GM21576 (cell line): ENCODE measurements around the gene KRTCAP2.
"Not testable (repeated sequence)": the region's sequence is repeated elsewhere in the genome, so short reads cannot be mapped to it uniquely, and the experiment has no call there.

Experiments used
- ATAC-seq: cut with Tn5 transposase; IDR thresholded peaks from one replicate; pipeline ENCODE4 v1.9.1; 2021; ENCODE audit warnings: mild to moderate bottlenecking, moderate library complexity; ENCODE audit not compliant: unreplicated experiment

Gene KRTCAP2

GRCh38 chr1:155172732-155173477 lies at the start of gene KRTCAP2:
KRTCAP2 (minus strand) TSS chr1:155173304; CDS start chr1:155173224, 80 bp downstream.
- peak; percentile 71 for ATAC-seq

- ATAC-seq, result not testable (repeated sequence)
Measured at GRCh38 chr1:155220211-155220965, 47.3 kb upstream of the KRTCAP2 start.

- ATAC-seq, result no peak
Measured at GRCh38 chr1:155219592-155220031, 46.5 kb upstream of the KRTCAP2 start.

- ATAC-seq, result no peak
Measured at GRCh38 chr1:155218854-155219591, 45.9 kb upstream of the KRTCAP2 start.

DNA sequence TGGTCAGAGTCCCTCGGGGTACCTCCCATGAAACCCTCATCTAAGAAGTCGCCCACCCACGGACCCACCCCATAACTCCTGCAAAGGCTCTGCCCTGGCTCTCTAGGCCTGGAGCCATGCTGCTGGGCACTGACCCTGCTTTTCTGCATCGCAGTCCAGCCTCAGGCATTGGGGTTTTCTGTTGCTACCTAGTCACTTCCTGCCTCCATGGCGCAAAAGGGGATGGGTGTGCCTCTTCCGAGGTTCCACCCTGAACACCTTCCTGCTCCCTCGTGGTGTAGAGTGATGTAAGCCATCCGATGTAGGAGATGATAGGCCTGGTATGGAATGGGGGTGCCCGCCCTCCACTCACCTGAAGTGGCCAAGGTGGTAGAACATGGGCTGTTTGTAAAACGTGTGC lies 41.6 kb upstream of the KRTCAP2 start:
- not testable (repeated sequence) for ATAC-seq

DNA sequence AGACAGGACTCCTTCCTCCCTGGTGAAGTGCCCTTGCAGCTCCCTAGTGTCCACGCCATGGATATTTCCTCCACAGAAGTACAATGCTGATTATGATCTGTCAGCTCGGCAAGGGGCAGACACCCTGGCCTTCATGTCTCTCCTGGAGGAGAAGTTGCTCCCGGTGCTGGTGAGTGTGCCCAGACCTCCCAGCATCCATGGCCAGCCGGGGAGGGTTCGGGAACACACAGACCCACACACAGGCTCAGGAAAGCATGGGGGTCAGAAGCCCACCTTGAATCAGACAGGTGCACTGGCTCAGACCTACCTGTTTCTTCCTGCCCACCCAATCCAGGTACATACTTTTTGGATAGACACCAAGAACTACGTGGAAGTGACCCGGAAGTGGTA lies 38.9 kb upstream of the KRTCAP2 start:
- not testable (repeated sequence) for ATAC-seq

GRCh38 chr1:155211381-155212050 lies 38.4 kb upstream of the KRTCAP2 start:
- ATAC-seq, result not testable (repeated sequence)

DNA sequence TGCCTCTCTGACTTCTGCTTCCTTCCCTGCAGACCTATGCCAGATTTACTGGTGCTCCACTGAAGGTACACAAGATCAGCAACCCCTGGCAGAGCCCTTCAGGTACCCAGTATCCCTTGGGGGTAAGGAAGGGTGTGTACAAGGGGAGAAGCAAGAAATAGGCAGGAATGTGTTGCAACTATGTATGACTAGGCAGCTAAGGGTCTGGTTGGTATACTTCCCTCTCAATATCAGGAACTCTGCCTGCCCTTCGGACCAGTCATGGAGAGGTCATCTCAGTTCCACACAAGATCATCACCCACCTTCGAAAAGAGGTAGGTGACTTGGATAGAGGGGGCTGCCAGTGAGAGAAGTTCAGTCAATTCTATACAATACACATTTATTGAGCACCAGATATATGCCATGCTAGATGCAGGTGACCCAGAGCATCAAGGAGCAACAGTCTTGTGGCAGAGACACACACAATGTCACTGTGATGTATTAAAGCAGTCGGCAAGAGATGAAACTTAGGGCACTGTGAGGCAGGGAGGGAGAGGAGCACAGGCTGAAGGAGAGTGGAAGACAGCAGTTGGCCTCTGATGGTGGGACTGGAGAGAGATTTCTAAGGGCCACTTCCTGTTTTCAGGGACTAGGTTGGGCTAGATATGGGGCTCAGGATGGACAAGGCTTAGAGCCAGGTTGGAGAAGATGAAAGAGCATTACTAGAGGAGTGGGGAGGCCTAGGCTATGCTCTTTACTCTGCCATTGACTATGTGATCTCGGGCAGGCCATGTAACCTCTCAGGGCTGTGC lies 37.4 kb upstream of the KRTCAP2 start:
- no peak for ATAC-seq

DNA sequence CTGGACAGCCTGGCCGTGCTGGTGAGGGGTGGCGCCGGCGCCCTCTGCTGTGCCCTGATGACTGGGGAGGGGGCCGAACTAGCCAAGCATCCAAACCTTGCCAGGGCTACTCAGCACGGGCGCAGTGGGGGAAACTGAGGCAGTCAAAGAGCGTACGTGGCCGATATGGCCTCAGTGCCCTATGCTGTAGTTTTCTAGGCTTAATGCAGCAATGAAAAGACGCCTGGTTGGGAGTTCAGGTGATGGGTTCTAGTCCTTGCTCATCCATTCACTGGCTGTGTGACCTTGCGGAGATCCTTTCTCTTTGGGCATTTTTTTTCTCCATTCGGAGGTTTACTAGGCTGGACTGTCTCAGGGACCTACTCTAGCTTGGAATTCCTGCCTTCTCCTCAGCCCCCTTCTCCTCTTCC lies 36.2 kb upstream of the KRTCAP2 start:
- ATAC-seq, result peak; percentile 10

GRCh38 chr1:155208541-155209311 lies 35.6 kb upstream of the KRTCAP2 start, which contains the start of gene MTX1:
MTX1 (plus strand) TSS chr1:155208695; CDS start chr1:155208805, 110 bp downstream.
- ATAC-seq, result peak; percentile 60

GRCh38 chr1:155207806-155208540 lies 34.9 kb upstream of the KRTCAP2 start, which contains the start of gene THBS3:
THBS3 (minus strand) TSS chr1:155207897; CDS start chr1:155207876, 21 bp downstream.
- ATAC-seq, result no peak

GRCh38 chr1:155206891-155207805 lies 34.0 kb upstream of the KRTCAP2 start:
- no peak for ATAC-seq

GRCh38 chr1:155205969-155206593 lies 33.0 kb upstream of the KRTCAP2 start:
- ATAC-seq, result no peak

DNA sequence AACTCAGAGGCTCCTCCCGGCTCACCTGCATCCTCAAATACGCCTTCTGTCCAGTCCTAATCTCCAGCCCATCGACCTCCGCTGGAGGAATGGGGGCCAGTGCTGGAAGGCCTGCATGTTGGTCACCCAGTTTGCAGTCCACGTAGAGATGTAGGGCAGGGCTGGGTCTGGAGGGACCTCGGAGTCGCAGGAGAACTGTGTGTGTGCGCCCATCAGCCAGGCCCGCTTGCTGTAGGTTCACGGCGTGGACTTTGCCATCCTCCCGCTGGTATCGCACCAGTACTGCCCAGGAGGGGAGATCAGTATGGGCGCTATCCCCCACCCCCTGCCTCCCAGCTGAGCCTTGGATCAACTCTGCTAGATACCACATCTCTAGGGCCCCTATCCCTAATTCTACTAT lies 31.9 kb upstream of the KRTCAP2 start:
- ATAC-seq, result no peak

DNA sequence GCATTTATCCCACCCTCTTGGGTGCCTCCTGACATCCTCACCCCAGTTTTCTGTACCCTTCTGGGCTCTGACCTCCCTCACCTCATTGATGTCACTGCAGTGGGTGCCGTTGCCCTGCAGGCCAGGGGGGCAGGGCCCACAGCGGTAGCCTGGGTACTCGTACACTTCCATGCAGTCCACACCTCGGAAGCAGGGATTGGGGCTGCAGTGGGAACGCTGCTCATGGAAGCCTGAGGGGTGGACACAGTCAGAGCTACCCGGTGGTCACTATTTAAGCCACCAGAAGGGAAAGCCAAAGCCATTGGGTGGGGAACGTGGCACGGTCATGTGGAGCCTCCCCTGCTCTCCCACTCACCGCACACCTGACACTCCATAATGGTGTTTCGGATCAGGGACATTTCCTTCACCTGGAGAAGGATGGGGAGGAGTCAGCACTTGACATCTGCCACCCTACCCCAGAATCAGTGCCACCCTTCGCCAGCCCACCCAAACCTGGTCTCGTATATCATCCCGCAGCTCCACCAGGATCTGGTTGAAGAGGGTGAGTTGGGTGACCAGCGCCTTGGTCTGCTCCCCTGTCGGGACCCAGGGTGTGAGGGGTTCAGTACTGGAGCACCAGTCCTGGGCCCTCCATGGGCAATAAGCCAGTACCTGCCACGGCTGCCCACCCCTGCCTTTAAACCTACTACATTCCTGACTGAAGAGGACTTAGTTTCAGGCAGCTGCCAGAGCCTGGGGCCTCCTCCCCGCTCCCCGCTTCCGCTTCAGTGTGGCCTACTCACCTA lies 29.8 kb upstream of the KRTCAP2 start:
- ATAC-seq, result no peak

DNA sequence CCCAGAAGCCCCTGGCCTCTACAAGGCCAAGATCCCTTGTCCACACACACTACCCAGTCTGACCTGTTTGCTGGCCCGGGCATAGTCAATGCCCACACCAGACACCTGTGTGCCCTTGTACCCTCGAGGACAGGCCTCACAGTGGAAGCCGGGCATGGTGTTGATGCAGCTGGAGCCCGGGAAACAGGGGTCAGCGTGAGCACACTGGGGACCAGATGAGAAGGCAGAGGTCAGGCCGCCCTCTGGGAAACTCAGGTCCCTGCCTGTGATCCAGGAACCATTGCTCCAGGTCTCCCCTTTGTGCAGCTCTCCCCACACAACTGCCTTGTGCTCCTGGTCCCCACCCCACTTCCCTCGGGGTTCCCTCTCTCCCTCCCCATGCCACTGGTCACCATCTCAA lies 29.1 kb upstream of the KRTCAP2 start:
- no peak for ATAC-seq
